Duodenal mucosa (tissue), 2 donors: ENCODE data around the gene TDRD1.
A peak's percentile ranks its signal among the peaks of the same experiment; 100 is the strongest.

Source experiments
- H3K27ac ChIP-seq: one replicate; pipeline ENCODE4 v1.7.0; 2013; ENCODE audit warnings: low read depth, low read length
- H3K27me3 ChIP-seq, 2 donors: one replicate each; pipeline ENCODE4 v1.7.0; 2013; ENCODE audit warnings: low read length in 2 of 2, control low read depth in 1 of 2; ENCODE audit not compliant: insufficient read depth in 2 of 2, control insufficient read depth in 1 of 2
- H3K36me3 ChIP-seq, 2 donors: one replicate each; pipeline ENCODE4 v1.7.0; 2013; ENCODE audit warnings: low read length in 2 of 2, control low read depth in 1 of 2; ENCODE audit not compliant: insufficient read depth in 2 of 2, control insufficient read depth in 1 of 2
- H3K4me1 ChIP-seq, 2 donors: one replicate each; pipeline ENCODE4 v1.7.0; 2013; ENCODE audit warnings: low read length in 2 of 2, control low read depth in 1 of 2; ENCODE audit not compliant: insufficient read depth in 2 of 2, control insufficient read depth in 1 of 2
- H3K4me3 ChIP-seq, 2 donors: one replicate each; pipeline ENCODE4 v1.7.0; 2013; ENCODE audit warnings: low read length in 2 of 2, low read depth in 1 of 2
- H3K9ac ChIP-seq, 2 donors: one replicate each; pipeline ENCODE4 v1.7.0; 2013; ENCODE audit warnings: low read length in 2 of 2, low read depth in 1 of 2
- H3K9me3 ChIP-seq, 2 donors: one replicate each; pipeline ENCODE4 v1.7.0; 2013; ENCODE audit warnings: low read length in 2 of 2, control low read depth in 1 of 2; ENCODE audit not compliant: control insufficient read depth in 1 of 2

Gene TDRD1

DNA sequence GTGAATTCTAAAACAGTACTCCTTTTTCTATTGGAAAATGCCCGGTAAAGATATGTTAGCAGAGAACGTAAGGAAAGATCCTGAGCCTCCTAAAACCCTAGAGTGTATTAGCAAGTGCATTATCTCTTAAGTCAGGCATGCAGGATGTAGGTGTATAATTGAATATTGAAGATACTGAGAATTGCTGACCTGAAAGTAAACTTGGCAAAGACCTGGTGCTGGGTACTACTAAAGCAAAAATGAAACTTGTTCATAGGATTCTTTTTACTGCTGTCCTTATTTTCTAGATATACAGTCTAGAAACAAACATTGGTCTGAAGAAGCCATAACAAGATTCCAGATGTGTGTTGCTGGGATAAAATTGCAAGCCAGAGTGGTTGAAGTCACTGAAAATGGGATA lies 41.1 kb downstream of the TDRD1 start:
- Histone ChIP-seq H3K27ac (no peak overlapping the region), H3K4me3 (no peak overlapping the region), H3K4me1 (no peaks in the 10 kb centered on the region), H3K36me3 (no peaks in the 10 kb centered on the region), H3K9ac (no peak overlapping the region), H3K27me3 (no peaks in the 10 kb centered on the region), H3K9me3 (no peaks in the 10 kb centered on the region)

DNA sequence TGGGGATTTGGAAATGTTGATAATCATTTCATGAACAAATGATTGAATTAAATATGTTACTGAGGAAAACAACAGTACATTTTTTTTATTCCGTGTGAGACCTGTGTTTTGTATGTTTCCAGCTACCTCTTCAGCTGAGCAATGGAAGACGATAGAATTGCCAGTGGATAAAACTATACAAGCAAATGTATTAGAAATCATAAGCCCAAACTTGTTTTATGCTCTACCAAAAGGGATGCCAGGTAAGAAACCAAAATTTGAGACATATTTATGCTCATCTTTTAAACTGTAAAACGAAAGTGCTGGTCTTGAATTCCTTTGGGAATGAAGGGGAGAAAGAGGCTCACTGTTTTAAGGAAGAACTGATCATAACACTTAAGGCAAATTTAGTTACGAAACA lies 42.1 kb downstream of the TDRD1 start:
- Histone ChIP-seq H3K9ac (no peak overlapping the region), H3K27me3 (no peaks in the 10 kb centered on the region), H3K36me3 (no peaks in the 10 kb centered on the region), H3K4me3 (no peak overlapping the region), H3K27ac (no peak overlapping the region), H3K9me3 (no peaks in the 10 kb centered on the region), H3K4me1 (no peaks in the 10 kb centered on the region)

DNA sequence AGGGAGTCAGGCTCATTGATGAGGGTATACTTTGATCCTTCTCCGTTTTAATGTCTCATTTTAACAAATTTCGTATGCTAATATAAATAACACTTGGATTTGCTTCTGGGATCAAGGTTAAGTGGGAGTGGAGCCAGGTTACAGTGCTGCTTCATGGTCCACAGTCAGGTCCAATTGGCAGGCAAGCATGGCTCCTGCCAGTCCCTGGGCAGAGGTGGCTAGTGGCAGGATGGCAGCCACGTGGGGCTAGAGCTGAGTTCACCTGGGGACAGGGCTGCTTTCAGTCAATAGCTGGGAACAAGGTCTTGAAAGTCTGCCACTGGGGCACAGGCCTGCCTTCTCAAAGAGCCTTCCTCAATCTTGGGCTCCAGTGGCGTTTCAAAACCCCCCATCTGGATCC lies 43.9 kb downstream of the TDRD1 start:
- H3K36me3 ChIP-seq: no peaks in the 10 kb centered on the region
- H3K9ac ChIP-seq: no peak overlapping the region

DNA sequence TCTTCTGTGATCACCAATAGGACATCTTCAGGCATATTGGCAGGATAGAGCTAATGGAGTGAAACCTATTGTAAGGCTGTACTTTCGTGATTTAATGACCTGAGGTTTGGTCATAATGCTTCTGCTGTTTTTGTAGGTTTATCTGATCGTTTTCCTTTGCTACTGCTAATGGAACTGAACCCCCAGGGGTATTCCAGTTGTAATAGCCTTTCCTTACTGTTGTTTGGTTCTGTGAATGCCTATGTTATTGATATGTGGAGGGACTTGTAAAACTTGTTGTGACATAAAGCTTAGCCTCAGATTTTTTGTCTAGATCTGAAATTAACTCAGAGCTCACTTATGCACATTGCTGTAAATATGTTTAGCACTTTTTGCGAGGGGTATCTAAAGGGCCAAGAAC lies 49.0 kb downstream of the TDRD1 start:
- Histone ChIP-seq H3K4me1 (no peaks in the 10 kb centered on the region), H3K9ac (no peak overlapping the region), H3K4me3 (no peak overlapping the region), H3K27me3 (no peaks in the 10 kb centered on the region), H3K36me3 (no peaks in the 10 kb centered on the region), H3K9me3 (no peaks in the 10 kb centered on the region), H3K27ac (no peak overlapping the region)

More for the DNA sequence above, 43.9 kb downstream of the TDRD1 start:
- H3K9me3 ChIP-seq: no peaks in the 10 kb centered on the region
- no peak overlapping the region for H3K27ac ChIP-seq
- no peaks in the 10 kb centered on the region for H3K27me3 ChIP-seq
- no peaks in the 10 kb centered on the region for H3K4me1 ChIP-seq
- H3K4me3 ChIP-seq: no peak overlapping the region

DNA sequence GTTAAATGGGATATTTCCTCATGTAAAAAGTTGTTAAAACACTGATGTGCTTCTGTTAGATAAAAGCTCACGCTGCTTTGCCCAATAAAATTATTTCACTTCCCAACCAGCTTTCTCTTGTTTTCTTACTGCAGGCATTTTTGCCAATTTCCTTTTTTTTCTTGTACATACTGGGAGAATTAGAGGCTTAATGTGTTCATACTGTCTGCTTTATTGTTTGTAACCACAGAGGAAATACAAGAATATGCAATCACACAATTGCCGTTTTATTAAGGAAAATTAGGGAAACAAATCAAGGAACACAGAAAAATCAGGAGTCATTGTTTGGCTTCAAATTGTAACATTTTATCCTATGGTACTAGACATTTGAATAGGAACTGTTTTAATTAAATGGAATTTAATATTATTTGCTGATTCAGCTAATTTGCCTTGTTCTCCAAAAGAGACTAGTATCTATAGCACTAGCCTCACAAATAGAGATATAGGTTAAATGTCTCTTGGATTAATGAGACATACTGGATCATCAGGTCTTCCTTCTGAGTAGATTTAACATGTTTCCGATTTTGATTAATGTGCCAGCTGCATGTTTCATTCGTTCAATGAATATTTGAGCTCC lies 53.5 kb downstream of the TDRD1 start:
- H3K4me3 ChIP-seq: no peak overlapping the region
- H3K27ac ChIP-seq: no peak overlapping the region
- H3K9ac ChIP-seq: no peak overlapping the region
- no peaks in the 10 kb centered on the region for H3K36me3 ChIP-seq
- no peaks in the 10 kb centered on the region for H3K9me3 ChIP-seq
- H3K4me1 ChIP-seq: no peaks in the 10 kb centered on the region
- H3K27me3 ChIP-seq: peaks cover 0 to 2% of the 10 kb centered on the region in 2 donors

DNA sequence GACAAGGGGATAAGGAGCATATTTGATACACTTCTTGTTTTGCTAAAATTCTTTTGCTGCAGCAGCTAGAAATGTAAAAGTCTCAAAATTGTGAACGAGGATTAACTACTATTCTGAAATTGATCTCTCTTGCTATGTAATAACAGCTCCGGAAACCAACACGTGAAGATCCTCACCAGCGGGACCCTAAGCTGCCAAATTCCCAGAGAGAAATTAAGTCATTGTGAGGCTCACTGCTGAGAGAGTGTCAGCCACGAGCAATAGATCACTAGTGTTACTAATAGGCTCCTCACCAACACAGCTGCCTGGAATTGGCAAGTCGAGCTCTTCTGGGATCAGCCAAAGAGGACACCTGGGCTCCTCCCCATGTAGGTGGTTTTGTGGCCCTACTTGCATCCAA lies 54.3 kb downstream of the TDRD1 start:
- Histone ChIP-seq H3K9ac (no peak overlapping the region), H3K36me3 (no peaks in the 10 kb centered on the region), H3K27me3 (peaks cover 2 to 7% of the 10 kb centered on the region in 2 donors)

DNA sequence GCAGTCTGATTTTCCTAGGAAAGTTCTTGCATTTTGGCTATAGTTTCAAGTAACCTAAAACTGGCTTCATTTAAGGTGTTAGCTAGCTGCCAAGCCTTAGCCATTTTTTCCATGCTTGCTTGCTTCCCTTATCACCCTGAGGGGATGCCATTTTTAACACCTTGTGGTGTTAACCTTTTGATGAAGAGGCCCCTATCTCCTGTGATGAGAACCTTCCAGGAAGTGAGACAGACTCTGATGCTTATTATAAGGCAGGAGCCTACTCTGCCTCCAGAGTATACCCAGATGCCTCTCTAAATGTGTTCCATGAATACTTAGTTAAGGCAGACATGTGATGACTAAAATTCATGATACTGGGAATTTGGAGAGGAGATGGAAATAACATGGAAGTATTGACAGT lies 55.0 kb downstream of the TDRD1 start:
- Histone ChIP-seq H3K27ac (no peak overlapping the region), H3K9ac (no peak overlapping the region), H3K4me3 (no peak overlapping the region), H3K27me3 (peaks cover 2 to 11% of the 10 kb centered on the region in 2 donors), H3K36me3 (no peaks in the 10 kb centered on the region), H3K9me3 (no peaks in the 10 kb centered on the region), H3K4me1 (peaks cover 4 to 6% of the 10 kb centered on the region in 2 donors)

More for the DNA sequence above, 54.3 kb downstream of the TDRD1 start:
- Histone ChIP-seq H3K9me3 (no peaks in the 10 kb centered on the region), H3K27ac (no peak overlapping the region), H3K4me3 (no peak overlapping the region), H3K4me1 (no peaks in the 10 kb centered on the region)

DNA sequence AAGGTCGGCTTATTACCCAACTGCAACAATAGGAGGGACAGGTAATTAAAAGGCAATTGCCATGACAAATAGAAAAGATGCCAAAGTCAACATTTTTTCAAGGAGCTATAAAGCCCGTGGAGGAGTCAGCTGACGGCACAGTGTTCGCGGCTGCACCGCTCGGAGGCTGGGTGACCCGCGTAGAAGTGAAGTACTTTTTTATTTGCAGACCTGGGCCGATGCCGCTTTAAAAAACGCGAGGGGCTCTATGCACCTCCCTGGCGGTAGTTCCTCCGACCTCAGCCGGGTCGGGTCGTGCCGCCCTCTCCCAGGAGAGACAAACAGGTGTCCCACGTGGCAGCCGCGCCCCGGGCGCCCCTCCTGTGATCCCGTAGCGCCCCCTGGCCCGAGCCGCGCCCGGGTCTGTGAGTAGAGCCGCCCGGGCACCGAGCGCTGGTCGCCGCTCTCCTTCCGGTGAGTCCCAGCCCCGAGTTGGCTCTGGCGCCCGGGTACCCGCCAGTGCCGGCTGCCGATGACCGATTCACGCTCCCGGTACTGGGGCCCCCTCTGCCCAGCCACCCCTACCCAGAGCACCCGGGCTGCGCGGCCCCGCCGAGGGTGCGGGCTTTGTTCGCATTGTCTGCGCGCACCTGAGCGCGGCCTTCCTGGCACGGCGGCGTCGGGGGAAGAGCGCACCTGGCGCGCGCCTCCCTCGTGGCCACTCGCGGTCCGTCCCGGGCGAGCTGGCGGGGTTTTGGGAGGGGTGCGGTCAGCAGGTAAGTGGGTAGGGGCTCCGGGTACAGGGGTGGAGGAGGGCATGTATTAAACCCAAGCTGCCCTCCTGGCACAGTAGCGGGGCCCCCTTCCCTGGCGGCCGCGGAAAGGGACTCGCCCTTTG lies 60.2 kb downstream of the TDRD1 start, which contains the start of gene VWA2:
TSS of gene VWA2 (plus strand) at position 138 of the 877 bp plus-strand sequence. CDS start 9,460 bp downstream, outside the sequence.
- Histone ChIP-seq H3K4me3 (peak within 1 kb of the TSS; percentile 66 to 70), H3K27ac (no peak within 1 kb of the TSS), H3K9ac (peak within 1 kb of the TSS; percentile 7 to 22), H3K9me3 (no peaks in the 10 kb centered on the region), H3K27me3 (peaks cover 9 to 20% of the 10 kb centered on the region in 2 donors), H3K36me3 (no peaks in the 10 kb centered on the region), H3K4me1 (peaks cover 10 to 15% of the 10 kb centered on the region in 2 donors)

DNA sequence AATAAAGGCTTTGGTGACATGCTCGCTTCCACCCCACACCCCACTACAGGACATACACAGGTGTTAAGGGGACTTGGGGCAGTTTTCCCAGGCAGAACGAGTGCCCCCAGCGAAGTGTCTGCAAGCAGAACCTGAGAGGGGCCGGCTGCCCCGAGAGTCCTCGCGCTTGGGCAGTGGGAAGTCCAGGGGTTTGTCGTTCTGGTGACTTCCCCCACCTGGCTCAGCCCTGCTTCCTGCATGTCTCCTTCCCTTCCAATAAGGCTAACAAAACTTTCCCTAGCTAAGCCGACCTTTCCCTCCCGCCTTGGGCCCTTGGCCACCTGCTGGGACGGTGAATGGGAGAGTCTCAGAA lies 60.8 kb downstream of the TDRD1 start:
- Histone ChIP-seq H3K4me1 (peaks cover 15 to 21% of the 10 kb centered on the region in 2 donors), H3K4me3 (peak overlapping the region; percentile 66 to 70), H3K9ac (peak overlapping the region; percentile 2 to 7), H3K27ac (no peak overlapping the region), H3K9me3 (no peaks in the 10 kb centered on the region), H3K36me3 (no peaks in the 10 kb centered on the region), H3K27me3 (peaks cover 6 to 20% of the 10 kb centered on the region in 2 donors)

DNA sequence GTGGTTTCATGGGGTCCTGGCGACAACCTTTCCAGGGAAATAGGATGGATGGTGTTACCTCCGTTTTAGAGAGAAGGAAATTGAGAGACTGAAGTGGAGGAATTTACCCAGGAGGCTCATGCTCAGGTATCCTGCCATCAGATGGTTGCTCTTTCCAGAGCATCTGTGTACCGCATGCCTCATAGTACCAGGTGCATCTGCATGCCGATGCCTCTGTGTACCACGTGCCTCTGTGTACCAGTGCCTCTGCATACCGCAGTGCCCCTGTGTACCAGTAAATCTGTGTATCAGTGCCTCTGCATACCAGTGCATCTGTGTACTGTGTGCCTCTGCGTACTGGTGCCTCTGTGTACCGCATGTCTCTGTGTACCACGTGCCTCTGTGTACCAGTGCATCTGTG lies 63.1 kb downstream of the TDRD1 start:
- no peaks in the 10 kb centered on the region for H3K9me3 ChIP-seq
- no peaks in the 10 kb centered on the region for H3K36me3 ChIP-seq
- no peak overlapping the region for H3K27ac ChIP-seq
- peaks cover 6 to 20% of the 10 kb centered on the region in 2 donors for H3K27me3 ChIP-seq
- no peak overlapping the region for H3K4me3 ChIP-seq
- H3K4me1 ChIP-seq: peaks cover 31% of the 10 kb centered on the region in 2 donors
- H3K9ac ChIP-seq: no peak overlapping the region
